ENCODE measurements around the gene NUP50. TPM values are rescaled to one million over a fixed set of nuclear protein-coding genes. Genes with fewer than 3 reads are reported as not detected.

NUP50 gene
- total RNA-seq, 2 experiments from 2014 or later: 123 to 133 TPM

DNA sequence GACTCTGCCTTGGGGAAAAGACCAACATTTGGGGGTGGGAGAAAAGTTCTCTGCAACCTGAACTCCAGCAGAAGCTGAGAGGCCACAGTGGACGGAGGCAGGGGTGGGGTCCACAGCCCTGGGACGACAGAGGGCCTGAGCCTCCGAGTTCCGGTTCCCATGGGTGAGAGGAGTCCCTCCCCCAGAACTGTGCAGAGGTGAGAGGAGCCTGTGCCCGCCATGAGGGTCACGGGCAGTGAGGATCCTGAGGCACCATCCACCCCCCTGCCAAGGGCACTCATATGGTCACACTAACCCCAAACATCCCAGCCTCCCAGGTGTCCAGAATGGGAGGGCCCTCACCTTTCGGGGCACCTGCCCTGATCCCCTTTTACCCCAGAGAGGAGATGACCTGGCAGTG is 46.4 kb downstream of the NUP50 start:
- TF ChIP-seq, protein P1, sequence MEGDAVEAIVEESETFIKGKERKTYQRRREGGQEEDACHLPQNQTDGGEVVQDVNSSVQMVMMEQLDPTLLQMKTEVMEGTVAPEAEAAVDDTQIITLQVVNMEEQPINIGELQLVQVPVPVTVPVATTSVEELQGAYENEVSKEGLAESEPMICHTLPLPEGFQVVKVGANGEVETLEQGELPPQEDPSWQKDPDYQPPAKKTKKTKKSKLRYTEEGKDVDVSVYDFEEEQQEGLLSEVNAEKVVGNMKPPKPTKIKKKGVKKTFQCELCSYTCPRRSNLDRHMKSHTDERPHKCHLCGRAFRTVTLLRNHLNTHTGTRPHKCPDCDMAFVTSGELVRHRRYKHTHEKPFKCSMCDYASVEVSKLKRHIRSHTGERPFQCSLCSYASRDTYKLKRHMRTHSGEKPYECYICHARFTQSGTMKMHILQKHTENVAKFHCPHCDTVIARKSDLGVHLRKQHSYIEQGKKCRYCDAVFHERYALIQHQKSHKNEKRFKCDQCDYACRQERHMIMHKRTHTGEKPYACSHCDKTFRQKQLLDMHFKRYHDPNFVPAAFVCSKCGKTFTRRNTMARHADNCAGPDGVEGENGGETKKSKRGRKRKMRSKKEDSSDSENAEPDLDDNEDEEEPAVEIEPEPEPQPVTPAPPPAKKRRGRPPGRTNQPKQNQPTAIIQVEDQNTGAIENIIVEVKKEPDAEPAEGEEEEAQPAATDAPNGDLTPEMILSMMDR (IDR thresholded peaks at IDR 0.05): no peak
- Mint-ChIP-seq H3K4me3 (no peak overlapping the region), H3K4me1 (ENCODE audit: low read depth) (peaks cover 2% of the 10 kb centered on the region), H3K9me3 (no peaks in the 10 kb centered on the region), H3K27me3 (no peaks in the 10 kb centered on the region), H3K27ac (no peak overlapping the region), H3K36me3 (ENCODE audit: low read depth) (peaks cover 5% of the 10 kb centered on the region)
- intact Hi-C loops (cut with micrococcal nuclease): no loop called here
- ATAC-seq (no peak), DNase-seq (no peak)
- CTCF ChIA-PET: interaction anchor here (0.9 to 1.6 kb wide), 5 partner anchors 14 to 391 kb away, joined by 3 to 5 read pairs (median 4); no protein-coding TSS in a partner anchor
- POLR2A ChIA-PET: interaction anchor here (0.9 kb wide), 1 partner anchor 37 kb away, joined by 4 read pairs; no protein-coding TSS in a partner anchor

DNA sequence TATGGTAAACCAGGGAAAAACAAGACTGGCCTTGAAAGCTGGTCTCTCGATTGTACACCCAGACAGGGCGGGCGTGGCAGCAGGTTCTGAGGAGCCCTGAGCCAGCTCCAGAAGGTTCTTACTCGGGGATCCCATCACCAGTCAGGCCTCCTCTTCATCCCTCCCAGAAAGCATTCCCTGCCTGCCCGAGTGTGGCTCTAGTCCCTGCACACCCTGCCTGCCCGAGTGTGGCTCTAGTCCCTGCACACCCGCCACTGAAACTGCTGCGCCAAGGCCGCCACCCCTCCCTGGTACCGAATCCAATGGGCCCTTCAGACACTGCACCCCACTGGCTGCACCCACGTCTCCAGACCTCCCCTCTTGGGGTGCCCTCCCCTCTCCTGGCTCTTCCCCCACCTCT is 46.9 kb downstream of the NUP50 start:
- H3K27ac Mint-ChIP-seq: no peak overlapping the region
- TF ChIP-seq, protein P1 (IDR thresholded peaks at IDR 0.05): no peak
- H3K4me3 Mint-ChIP-seq: no peak overlapping the region
- ChIA-PET CTCF (interaction anchor here (1.6 kb wide), 1 partner anchor 46 kb away, joined by 5 read pairs; no protein-coding TSS in a partner anchor), POLR2A (no interaction called here)
- no peaks in the 10 kb centered on the region for H3K27me3 Mint-ChIP-seq
- no peak for ATAC-seq
- peaks cover 2% of the 10 kb centered on the region for H3K4me1 Mint-ChIP-seq (ENCODE audit: low read depth)
- intact Hi-C loops (cut with micrococcal nuclease): no loop called here
- no peaks in the 10 kb centered on the region for H3K9me3 Mint-ChIP-seq
- peaks cover 5% of the 10 kb centered on the region for H3K36me3 Mint-ChIP-seq (ENCODE audit: low read depth)
- no peak for DNase-seq

DNA sequence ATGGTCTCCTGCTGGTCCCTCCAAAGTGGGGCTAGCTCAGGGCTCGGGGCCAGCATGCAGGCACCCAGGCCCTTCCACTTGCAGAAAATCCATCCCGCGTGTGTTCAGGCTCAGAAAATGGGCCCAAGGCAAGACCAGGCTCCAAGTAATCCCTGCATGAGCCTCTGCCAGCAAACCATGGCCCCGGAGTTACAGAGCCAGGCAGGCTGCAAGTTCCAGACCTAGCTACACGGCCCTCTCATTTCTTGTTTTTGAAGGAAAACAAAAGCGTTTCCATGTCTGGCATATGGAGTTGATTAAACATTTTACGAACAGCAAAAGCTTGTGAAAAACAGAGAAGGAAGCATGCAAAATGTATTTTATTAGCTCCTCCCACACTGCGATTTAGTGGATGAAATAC is 47.3 kb downstream of the NUP50 start:
- CTCF ChIA-PET: interaction anchor here (1.0 kb wide), 1 partner anchor 390 kb away, joined by 3 read pairs; no protein-coding TSS in a partner anchor
- no peaks in the 10 kb centered on the region for H3K27me3 Mint-ChIP-seq

DNA sequence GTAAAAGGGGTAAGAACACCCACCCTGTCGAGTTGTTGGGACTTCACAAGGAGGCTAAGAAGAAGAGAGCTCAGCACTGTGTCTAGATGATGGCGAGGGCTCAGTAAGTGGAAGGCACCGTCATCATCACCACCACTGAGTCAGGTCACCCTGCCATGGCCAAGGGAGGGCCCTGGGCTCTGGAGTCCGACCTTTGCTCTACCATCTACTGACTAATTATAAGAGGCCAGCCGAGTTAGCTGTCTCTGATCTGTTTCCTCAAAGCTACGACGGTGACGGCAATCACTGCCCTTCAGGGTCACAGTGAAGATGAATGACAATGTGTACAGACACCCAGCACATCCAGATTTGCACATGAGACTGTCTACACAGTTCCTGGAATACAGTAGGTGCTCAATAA is 47.7 kb downstream of the NUP50 start:
- DNase-seq: no peak
- TF ChIP-seq, protein P1 (IDR thresholded peaks at IDR 0.05): no peak
- CTCF ChIA-PET: interaction anchor here (1.0 kb wide), 1 partner anchor 391 kb away, joined by 3 read pairs; no protein-coding TSS in a partner anchor
- no peak overlapping the region for H3K27ac Mint-ChIP-seq
- peaks cover 2% of the 10 kb centered on the region for H3K36me3 Mint-ChIP-seq (ENCODE audit: low read depth)
- POLR2A ChIA-PET: no interaction called here
- H3K4me1 Mint-ChIP-seq (ENCODE audit: low read depth): peaks cover 2% of the 10 kb centered on the region
- intact Hi-C loops (cut with micrococcal nuclease): no loop called here
- H3K27me3 Mint-ChIP-seq: no peaks in the 10 kb centered on the region
- no peak for ATAC-seq
- H3K4me3 Mint-ChIP-seq: no peak overlapping the region
- H3K9me3 Mint-ChIP-seq: no peaks in the 10 kb centered on the region

More for the DNA sequence above, 47.3 kb downstream of the NUP50 start:
- Mint-ChIP-seq H3K9me3 (no peaks in the 10 kb centered on the region), H3K36me3 (ENCODE audit: low read depth) (peaks cover 2% of the 10 kb centered on the region), H3K27ac (no peak overlapping the region), H3K4me1 (ENCODE audit: low read depth) (peaks cover 2% of the 10 kb centered on the region), H3K4me3 (no peak overlapping the region)
- POLR2A ChIA-PET: no interaction called here
- no peak for DNase-seq
- TF ChIP-seq, protein P1 (IDR thresholded peaks at IDR 0.05): no peak
- intact Hi-C loops (cut with micrococcal nuclease): no loop called here
- no peak for ATAC-seq

DNA sequence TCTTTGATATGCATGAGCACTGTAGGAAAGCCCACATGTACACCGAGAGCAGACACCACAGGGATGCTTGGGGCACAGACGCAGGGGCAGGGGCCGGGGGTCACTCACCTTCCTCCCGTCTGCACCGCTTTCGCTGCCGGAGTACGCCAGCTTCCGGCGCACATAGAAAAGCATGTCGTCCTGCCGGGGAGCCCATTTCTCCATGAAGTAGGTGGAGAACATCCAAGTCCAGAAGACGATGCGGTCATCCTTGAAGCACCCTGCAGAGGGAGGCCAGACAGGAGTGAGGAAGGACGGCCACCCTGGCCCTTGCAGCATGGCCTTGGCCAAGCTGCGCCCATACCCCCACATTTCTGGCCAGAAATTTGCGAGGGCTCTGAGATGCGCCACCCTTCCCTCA is 48.1 kb downstream of the NUP50 start:
- ATAC-seq: no peak
- no peaks in the 10 kb centered on the region for H3K27me3 Mint-ChIP-seq
- ChIA-PET POLR2A (no interaction called here), CTCF (interaction anchor here (1.0 kb wide), 1 partner anchor 391 kb away, joined by 3 read pairs; no protein-coding TSS in a partner anchor)
- no peak for DNase-seq
- TF ChIP-seq, protein P1 (IDR thresholded peaks at IDR 0.05): no peak
- H3K4me1 Mint-ChIP-seq (ENCODE audit: low read depth): peaks cover 5% of the 10 kb centered on the region
- H3K27ac Mint-ChIP-seq: no peak overlapping the region
- intact Hi-C loops (cut with micrococcal nuclease): no loop called here
- H3K9me3 Mint-ChIP-seq: no peaks in the 10 kb centered on the region
- H3K36me3 Mint-ChIP-seq (ENCODE audit: low read depth): peaks cover 2% of the 10 kb centered on the region
- no peak overlapping the region for H3K4me3 Mint-ChIP-seq
